Measurements from ENCODE around the gene BPI.
"Not testable (repeated sequence)": the region's sequence is repeated elsewhere in the genome, so short reads cannot be mapped to it uniquely, and the experiment has no call there.

Gene BPI

DNA sequence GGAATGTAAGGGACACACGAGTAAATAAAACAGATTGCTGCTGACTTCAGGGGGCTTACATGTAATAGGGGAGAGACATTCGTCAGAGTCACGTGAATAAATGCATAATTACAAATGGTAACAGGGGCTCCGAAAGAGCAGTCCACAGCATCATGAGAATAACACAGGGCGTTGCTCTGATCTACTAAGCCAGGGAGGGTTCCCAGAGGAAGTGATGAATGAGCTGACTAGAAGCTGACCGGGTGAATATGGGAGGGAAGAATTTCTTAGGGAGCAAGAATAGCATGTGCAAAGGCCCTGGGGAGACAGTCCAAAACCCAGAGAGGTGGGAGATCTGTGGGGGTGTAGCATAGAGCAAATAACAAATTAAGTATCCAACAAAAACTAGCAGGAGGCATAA is 2.4 kb downstream of the BPI start:
- DNase-seq = no peak

DNA sequence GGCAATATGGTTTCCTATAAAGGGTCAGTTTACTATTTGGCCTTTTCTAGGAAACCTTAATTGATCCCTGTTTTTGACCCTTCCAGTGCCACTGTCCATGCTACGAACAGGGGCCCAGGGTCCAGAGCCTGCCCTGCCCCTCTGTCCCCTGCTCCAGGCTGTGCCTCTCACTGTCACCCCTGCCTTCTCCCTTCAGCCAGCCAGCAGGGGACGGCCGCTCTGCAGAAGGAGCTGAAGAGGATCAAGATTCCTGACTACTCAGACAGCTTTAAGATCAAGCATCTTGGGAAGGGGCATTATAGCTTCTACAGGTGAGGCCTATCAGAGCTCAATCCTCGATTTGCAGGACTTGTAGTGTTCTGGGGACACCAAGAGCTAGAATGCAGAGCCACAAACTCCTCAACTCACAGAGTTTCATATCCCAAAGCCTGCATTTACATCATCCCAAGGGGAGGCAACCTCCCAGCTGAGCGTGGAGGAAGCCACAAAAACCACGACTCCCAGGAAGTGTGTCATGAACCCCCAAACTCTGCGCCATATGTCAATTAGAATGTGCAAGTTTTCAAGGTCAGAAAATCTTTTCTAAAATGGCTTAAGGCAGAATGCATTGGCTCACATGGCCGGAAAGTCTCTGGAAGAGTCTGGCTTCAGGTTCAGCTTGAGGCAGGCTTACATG is 3.6 kb downstream of the BPI start:
- no peak for DNase-seq

DNA sequence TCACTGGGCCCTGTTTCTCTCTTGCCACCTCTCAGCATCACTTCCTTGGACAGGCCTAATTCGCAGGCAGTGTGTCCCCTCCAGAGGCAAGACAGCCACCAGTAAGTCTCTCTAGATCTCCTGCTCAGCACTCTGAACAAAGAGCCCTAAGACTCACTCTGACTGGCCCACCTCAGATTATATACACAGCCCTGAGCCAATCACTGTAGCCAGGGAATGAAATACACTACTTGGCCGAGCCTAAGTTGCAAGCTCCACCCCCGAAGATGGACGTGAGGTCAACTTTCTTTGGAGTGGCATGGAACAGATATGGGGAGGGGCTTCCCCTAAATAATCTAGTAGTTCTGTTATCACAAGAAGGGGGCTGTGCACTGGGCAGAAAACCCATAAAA is 4.1 kb downstream of the BPI start:
- DNase-seq = no peak

DNA sequence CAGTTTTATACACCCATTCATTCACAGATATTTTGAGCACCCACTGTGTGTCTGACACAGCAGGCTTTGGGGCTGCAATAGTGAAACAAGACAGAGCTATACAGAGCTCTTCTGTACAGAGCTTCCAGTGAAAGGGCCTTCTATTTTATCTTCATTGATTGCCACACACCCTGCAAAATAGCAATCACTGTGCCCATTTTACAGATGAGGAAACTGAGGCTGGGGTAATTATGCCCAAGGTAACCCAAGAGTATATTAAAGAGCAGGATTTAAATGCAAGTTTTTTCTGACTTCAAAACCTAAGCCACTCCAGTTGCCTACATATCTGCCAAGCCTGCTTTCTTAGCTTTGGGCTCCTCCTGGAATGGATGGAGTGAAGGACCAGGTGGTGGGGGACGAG is 4.5 kb downstream of the BPI start:
- DNase-seq = no peak

DNA sequence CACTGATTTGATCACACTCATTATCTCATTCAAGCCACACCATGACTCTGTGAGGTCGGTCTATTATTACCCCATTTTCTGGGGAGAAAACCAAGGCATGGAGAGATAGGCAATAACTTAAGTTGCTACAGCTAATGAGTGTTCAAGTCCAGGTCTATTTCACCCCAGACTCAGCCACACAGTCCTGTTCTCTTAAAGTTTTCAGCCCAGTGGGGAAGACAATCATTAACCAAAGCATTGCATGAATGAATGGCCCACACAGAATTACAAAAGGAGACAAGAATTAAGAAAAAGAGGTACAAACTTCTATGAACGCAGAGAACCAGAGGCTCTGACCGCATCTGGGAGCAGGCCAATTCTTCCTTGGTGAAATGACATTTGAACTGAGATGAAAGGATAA is 7.1 kb downstream of the BPI start:
- no peak for DNase-seq

DNA sequence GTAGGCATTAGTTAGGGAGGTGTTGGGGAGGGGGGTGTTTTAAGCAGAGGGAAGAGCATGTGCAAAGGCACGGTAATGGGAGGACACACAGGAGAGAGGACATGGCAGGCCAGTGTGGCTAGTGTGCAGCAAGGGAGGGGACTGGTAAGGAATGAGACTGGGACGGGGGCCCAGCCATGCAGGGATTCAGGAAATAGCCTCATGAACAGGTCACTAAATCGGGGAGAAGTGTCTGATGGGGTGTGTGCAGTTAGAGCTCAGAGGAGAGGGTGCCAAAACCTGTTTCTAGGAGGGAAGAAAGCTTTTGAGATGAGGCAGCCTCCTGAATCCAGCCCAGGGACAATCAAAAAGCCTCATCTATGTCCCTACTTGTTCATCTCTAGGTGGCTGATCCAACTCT is 7.5 kb downstream of the BPI start:
- no peak for DNase-seq

DNA sequence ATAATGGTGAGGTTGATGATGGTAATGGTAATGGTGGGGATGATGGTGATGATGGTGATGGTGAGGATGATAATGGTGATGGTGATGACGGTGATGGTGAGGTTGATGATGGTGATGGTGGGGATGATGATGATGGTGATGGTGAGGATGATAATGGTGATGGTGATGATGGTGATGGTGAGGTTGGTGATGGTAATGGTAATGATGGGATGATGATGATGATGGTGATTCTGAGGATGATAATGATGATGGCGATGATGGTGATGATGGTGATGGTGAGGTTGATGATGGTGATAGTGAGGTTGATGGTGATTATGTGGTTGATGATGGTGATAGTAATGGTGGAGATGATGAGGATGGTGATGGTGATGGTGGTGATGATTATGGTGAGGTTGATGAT is 9.7 kb downstream of the BPI start:
- DNase-seq = no peak

DNA sequence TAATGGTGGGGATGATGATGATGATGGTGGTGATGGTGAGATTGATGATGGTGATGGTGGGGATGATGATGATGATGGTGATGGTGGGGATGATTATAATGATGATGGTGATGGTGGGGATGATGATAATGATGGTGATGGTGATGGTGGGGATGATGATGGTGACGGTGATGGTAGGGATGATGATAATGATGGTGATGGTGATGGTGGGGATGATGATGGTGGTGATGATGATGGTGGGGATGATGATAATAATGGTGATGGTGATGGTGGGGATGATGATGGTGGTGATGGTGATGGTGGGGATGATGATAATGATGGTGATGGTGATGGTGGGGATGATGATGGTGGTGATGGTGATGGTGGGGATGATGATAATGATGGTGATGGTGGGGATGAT is 10.4 kb downstream of the BPI start:
- not testable (repeated sequence) for DNase-seq

DNA sequence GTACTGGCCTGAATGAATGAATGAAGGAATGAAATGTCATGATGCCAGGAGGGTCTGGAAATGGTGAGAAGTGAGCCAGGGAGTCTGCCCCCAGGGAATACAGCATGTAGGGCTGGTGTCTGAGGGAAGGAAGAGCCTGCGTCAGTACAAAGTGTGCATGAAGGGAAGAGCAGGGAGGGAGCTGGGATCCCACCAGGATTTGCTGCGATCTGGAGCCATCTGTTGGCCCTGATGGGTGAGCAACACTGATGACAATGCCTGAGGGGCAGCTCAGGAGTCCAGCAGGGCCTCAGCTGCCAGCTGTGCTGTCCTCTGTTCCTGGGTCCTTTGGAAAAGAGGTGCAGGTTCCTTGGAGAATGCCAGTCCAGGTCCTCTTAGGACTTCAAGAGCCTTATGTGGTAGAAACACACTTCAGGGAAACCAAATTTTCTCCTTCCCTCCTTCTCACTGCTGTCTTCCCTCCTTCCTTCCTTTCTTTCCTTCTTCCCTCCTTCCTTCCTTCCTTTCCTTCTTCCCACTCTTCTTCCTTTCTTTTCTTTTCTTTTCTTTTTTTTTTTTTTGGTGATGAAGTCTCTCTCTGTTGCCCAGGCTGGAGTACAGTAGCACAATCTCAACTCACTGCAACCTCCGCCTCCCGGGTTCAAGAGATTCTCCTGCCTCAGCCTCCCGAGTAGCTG is 11.5 kb downstream of the BPI start:
- peak; percentile 5 to 27 for DNase-seq

DNA sequence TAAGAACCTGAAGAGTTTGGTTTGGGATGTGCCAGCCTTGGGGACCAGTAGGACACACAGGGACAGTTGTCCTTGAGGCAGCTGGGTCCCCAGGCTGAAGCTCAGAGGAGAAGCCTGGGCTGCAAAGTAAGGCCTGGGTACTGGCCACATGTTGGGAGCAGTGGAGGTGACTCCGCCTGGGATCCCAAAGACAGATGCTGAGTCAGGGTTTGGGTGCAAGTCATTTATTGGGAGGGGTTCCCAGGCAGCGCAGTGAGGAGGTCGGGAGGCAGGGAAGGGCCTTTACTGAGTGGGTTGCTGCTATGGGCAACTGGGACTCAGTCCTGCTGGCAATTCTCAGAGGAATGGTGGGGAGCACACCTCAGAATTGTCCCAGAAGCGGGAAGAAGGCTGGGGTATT is 12.4 kb downstream of the BPI start:
- DNase-seq = no peak

DNA sequence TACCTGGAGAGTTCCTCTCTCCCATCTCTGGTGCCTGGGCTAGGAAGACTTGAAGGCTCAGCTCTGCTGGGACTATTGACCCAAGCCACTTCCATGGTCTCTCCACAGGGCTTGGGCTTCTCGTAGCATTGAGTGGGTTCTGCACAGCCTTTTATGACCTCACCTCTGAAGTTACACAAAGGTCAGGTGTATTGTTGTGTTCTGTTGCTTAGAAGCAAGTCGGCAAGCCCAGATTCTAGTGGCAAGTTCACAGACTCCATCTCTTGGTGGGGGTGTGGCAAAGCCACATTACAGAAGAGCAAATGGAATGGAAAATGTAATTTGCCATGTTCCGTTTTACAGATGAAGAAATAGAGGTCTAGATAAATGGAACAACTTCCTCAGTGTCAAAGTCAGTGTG is 13.5 kb downstream of the BPI start:
- no peak for DNase-seq

DNA sequence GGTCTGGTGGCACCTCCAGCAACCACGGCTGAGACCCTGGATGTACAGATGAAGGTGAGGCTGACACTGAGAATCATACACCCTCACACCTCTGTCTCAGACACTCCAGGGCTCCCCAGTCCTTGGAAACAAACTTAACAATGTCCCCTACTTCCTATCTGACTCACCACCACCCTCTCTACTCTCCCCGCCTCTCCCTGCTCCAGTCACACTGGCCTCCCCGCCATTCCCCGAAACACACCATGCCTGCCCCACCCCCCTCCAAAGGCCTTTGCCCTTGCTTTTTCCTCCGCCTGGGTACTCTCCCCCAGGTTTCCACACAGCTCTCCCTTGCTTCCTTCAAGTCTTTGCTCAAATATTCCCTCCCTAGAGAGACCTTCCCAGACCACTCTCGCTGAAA is 16.3 kb downstream of the BPI start:
- DNase-seq = no peak

DNA sequence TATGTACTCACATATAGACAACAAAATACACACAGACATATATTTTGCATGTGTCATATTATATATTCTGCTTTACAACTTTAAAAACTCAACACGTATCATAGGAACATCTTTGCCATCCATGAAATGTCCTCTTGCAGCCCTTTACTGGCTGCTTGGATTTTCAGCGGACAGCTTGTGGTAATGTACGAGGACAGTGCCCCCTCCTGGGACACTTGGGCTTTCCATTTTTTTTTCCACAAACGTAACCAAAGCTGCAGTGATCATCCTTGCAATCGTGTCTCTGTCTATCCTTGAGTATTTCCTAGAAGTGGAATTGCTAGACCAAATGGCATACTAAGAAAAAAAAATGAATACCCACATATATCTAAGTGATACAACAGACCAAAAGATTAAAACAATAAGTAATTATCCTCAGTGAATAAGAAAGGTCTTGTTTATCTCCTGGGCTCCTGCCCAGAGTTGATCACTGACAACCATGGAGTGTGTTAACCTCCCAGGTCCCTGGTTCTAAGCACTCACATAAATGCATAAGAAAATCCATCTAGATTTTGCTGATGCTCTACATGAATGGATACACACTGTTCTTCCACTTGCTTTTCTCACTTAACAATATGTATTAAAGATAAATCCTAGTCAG is 18.1 kb downstream of the BPI start:
- peak; percentile 24 to 74 for DNase-seq

DNA sequence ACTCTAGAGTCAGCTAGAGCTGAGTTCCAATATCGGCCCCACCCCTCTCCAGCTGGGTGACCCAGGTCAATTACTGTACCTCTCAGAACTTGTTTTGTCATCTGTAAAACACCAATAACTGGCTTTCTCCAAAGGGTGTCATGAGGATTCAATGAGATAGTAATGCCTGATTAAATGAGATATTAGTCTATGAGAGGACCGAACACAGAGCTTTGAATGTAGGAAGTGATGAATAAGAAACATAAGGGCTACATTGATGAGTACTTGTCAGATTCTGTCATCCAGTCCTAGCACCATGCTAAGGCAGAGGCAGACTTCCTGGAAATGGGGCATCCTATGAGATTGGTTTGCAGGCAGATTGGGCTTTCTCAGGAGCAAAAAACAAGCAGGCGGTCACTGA is 20.2 kb downstream of the BPI start:
- DNase-seq = no peak

DNA sequence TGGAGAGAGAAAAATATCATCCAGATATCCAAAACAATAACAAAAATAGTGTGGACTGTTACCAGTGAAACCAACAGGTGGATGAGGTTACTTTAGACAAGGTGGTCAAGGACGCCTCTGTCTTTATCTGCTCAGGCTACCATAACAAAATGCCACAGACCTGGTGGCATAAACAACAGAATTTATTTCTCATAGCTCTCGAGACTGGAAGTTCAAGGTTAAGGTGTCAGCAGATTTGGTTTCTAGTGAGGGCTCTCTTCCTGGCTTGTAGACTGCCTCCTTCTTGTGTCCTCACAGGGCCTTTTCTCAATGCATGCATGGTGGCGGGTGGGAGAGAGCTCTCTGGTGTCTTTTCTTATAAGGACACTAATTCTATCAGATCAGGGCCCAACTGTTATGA is 21.2 kb downstream of the BPI start:
- no peak for DNase-seq

DNA sequence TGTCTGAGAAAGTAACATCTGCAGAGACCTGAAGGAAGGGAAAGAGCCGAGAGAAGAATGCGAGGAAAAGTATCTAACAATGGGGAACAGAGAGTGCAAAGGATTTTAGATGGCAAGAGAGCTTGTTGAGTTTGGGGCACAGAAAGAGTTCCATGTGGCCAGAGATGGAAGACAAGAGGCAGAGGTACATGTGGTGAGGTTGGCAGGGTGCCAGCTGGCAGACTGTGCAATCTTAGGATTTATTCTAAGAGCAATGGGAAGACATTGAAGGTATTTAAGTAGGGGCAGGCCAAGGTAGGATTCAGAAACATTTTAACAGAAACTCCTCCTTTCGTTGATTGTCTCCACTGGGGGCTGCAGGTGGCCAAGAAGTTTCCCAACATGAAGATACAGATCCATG is 21.9 kb downstream of the BPI start:
- no peak for DNase-seq

DNA sequence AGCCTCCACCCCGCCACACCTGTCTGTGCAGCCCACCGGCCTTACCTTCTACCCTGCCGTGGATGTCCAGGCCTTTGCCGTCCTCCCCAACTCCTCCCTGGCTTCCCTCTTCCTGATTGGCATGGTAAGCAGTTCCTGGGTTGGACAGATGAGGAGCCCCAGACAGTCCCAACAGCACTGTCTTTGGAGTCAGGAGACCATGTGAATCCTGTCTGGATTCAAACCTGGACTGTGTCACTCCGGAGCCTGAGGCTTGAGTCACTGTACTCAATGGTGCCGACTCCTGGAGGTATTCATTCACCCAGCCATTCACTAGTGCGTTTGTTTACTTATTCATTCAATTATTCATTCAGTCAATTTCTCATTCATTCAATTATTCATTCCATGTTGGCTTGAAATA is 22.4 kb downstream of the BPI start:
- DNase-seq = no peak

DNA sequence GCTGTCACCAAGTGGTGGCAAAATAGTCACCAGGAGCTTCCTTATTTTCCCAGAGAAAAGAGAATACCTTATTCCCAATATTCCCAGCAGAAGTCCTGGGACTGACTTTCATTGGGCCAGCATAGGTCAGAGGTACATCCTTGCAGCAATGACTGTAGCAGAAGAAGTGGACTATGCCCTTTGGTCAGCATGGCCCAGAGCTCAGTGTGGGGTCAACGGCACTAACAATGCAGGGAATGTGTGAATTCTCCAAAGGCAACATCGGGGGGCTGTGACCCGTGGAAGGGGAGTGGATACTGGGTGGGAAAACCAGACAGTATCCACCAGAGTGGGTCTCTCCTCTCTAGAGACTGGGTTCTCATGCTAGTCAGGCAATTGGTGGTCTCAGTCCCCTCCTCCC is 26.7 kb downstream of the BPI start:
- no peak for DNase-seq

DNA sequence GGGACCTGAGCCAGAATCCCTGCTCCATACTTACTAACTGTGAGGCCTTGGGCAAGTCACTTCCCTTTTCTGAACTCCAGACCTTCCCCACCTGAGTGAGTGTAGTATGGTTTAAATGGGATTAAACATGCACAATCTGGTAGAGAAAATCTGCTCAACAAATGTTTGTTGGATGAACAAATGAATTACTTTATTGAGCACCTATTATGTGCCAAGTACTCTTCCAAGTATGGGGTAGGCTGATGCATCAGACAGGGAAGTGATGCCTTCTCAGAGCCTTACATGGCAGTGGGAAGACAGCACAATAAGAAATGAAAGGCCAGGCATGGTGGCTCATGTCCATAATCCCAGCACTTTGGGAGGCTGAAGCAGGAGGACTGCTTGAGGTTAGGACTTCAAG is 27.3 kb downstream of the BPI start:
- DNase-seq = no peak

DNA sequence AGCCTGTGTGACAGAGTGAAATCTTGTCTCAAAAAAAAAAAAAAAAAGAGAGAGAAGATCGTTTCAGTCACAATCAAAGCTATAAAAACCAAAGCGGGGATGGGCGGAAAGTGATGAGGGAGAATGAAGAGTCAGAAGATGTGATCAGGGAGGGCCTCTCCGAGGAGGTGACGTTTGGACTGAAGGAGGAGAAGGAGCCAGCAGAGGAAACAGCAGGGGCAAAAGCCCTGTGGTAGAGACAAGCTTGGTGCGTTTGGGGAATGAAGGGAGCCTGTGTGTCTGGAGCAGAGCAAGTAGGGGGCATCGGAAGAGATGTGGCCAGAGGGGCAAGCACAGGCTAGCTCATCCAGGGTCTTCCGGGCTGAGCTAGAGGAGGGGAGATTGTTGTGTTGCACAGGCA is 27.9 kb downstream of the BPI start:
- DNase-seq = no peak

DNA sequence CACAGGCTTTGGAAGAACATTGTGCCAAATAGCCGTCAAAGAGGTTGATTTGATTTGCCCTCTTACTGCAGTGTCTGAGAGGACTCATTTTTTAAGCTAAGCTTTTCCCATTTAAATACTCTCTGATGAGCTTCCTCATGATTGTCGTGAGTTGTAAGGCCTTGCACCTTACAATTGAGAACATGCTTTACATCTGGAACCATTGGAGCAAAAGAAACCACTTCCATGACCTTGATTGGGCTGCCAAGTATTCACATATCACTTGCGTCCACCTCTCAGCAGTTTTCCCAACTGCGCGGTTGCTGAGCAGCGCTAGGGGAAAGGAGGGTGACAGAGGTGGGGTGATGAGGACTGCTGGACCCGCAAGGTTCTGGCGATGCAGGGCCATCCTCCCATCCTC is 30.1 kb downstream of the BPI start:
- DNase-seq = no peak

DNA sequence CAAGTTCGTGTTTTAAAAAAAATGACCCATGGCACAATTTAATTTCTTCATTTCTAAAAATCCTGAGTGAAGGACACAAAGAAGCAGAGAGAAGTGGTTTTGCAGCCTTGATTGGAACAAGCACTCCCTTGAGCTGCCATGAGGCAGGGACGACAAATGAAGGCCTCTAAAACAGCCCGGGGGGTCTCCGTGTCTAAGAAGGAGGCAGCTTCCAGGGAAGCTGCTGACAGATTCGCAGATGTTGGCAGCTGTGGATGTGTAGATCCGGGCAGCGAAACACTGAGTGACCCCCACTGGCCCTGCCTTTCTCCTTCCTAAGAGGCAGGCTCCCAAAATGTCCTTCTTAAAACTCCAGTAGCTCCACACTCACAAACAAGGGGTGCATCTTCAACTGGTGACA is 32.8 kb downstream of the BPI start:
- no peak for DNase-seq

DNA sequence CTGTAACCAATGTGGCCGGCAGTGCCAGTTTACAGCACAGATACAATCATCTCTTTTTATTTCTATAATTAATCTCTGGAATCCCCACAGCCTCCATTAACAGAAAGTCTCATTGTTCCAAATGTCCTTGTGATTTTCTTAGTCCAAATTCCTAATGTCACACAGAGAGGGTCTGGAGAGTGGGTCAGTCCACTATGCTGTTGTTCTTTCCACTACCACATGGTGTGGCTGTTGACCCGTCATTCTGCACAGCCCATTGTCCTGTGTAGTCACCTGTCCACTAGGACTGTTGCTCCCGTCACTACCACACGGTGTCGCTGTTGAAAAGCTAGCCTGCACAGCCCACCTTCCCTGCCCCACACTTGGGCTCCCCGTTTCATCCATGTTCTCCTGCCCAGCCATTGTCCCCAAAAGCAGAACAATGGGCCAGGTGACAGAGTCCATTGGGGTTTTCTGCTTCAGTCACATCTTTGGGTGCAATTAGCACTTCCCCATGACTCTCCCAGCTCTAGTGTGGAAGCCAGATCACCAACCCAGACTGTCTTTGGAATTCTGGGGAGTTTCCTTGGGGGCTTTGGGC is 33.7 kb downstream of the BPI start:
- peak; percentile 49 to 76 for DNase-seq

DNA sequence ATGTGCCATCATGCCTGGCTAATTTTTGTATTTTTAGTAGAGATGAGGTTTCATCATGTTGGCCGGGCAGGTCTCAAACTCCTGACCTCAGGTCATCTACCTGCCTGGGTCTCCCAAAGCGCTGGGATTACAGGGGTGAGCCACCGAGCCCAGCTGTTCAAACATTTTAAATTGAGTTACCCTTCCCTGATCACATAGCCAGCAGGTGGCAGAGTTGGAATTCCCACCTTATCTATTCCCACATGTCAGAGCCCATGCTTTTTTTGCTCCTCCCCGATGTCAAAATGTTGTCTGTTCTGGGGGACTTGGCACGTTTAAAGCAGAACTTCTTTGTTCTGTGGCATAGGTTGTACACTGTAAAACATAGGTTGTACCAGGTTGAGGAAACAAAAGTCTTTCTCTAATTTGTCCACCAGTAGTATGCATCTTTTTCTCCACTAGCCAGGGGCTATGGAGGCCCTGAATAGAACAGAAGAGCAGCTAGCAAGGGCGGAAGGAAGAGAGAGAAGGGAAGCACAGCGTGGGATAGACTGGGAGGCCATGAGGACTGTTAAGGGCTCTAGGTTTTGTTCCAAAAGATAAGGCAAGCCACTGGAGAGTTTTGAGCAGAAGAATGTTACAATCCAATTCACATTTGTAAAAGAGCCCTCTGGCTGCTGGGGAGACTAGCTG is 35.0 kb downstream of the BPI start:
- DNase-seq = peak in 1 of 2 experiments; percentile 46
